A549 (cell line): Measurements from ENCODE around the gene TASOR. TPM values are rescaled to one million over a fixed set of nuclear protein-coding genes. Genes with fewer than 3 reads are reported as not detected.

Source experiments
- ATAC-seq, 2 experiments: fragments of 200-7000 bp in 1 of 2; fragments of >200 bp in 1 of 2; cut with Nextera tagmentation in 1 of 2; cut with Tn5 transposase in 1 of 2; 3 replicates each; pipeline versions ENCODE4 v1.8.0 to v1.9.1; 2018 to 2020; ENCODE audit warnings: mild to moderate bottlenecking in 1 of 2, moderate library complexity in 1 of 2
- CTCF ChIA-PET: fragments of 300-600 bp; sonication (Branson Sonifier 250); formaldehyde crosslinking; extraction: SDS; loops from one replicate; lab custom pipeline; 2021; ENCODE audit warnings: antibody characterized with exemption, inconsistent platforms; lab: Yijun Ruan, JAX
- POLR2A ChIA-PET: fragments of 350-600 bp; formaldehyde crosslinking; extraction: SDS; loops from one replicate; lab custom pipeline; 2021; ENCODE audit warnings: antibody characterized with exemption, inconsistent platforms; lab: Yijun Ruan, JAX
- DNase-seq, 2 experiments: peaks; one replicate each; pipeline versions ENCODE4 v3.0.0 to v3.0.0-alpha.2; 2011 to 2016; ENCODE audit warnings: low read depth in 1 of 2, low spot score in 1 of 2
- FAIRE-seq: peaks from 2 replicates; lab custom pipeline; 2011; peaks lifted over from hg19 to GRCh38; lab: Jason Lieb, UNC
- H3K27ac ChIP-seq, 2 experiments: fragments of >200 bp; sonication (Bioruptor Twin); formaldehyde crosslinking; 3 replicates each; pipeline ENCODE4 v1.5.1; 2016 to 2017
- H3K4me1 ChIP-seq: fragments of >200 bp; sonication (Bioruptor Twin); formaldehyde crosslinking; 3 replicates; pipeline ENCODE4 v1.6.1; 2016
- H3K4me2 ChIP-seq: fragments of >200 bp; sonication (Bioruptor Twin); formaldehyde crosslinking; 3 replicates; pipeline ENCODE4 v1.6.1; 2016
- H3K4me3 ChIP-seq: fragments of >200 bp; sonication (Bioruptor Twin); formaldehyde crosslinking; 3 replicates; pipeline ENCODE4 v1.5.1; 2016
- H3K9me3 ChIP-seq: fragments of >200 bp; sonication (Bioruptor Twin); formaldehyde crosslinking; 3 replicates; pipeline ENCODE4 v1.6.1; 2016
- ATOH8 ChIP-seq: fragments of 250-450 bp; sonication (Bioruptor Pico); IDR thresholded peaks from 2 replicates; pipeline ENCODE4 v1.5.0; 2020; ENCODE audit warnings: low read depth, mild to moderate bottlenecking, moderate library complexity
- CBX2 ChIP-seq: fragments of 200-600 bp; sonication (generic); IDR thresholded peaks from 2 replicates; pipeline ENCODE4 v1.6.1; 2016; ENCODE audit warnings: low read depth, mild to moderate bottlenecking, borderline replicate concordance
- CEBPB ChIP-seq, 2 experiments: fragments of >200 bp in 1 of 2; sonication (Bioruptor Twin) in 1 of 2; formaldehyde crosslinking in 1 of 2; IDR thresholded peaks; 2 replicates each; pipeline ENCODE4 v1.6.1; 2012 to 2016
- CTCF ChIP-seq: fragments of >200 bp; sonication (Bioruptor Twin); formaldehyde crosslinking; IDR thresholded peaks from 3 replicates; pipeline ENCODE4 v1.5.1; 2016
- EP300 ChIP-seq, 2 experiments: fragments of >200 bp; sonication (Bioruptor Twin); formaldehyde crosslinking; IDR thresholded peaks; 2 replicates in 1 of 2; 3 replicates in 1 of 2; pipeline ENCODE4 v1.6.1; 2016 to 2017
- FOSB ChIP-seq: fragments of 250-450 bp; sonication (Bioruptor Pico); IDR thresholded peaks from 2 replicates; pipeline ENCODE4 v1.5.0; 2020; ENCODE audit warnings: mild to moderate bottlenecking, moderate library complexity
- FOXS1 ChIP-seq: fragments of 250-450 bp; sonication (Bioruptor Pico); IDR thresholded peaks from 2 replicates; pipeline ENCODE4 v1.5.0; 2020; ENCODE audit warnings: mild to moderate bottlenecking, moderate library complexity
- GATA3 ChIP-seq: IDR thresholded peaks from 2 replicates; pipeline ENCODE4 v1.6.1; 2012; ENCODE audit warnings: borderline replicate concordance
- HEYL ChIP-seq: fragments of 250-450 bp; sonication (Bioruptor Pico); IDR thresholded peaks from 2 replicates; pipeline ENCODE4 v1.8.0; 2021; ENCODE audit warnings: mild to moderate bottlenecking, moderate library complexity
- HOXB13 ChIP-seq: fragments of 250-450 bp; sonication (Bioruptor Pico); IDR thresholded peaks from 2 replicates; pipeline ENCODE4 v1.5.0; 2020; ENCODE audit warnings: low read depth, mild to moderate bottlenecking, moderate library complexity
- JUNB ChIP-seq: fragments of >200 bp; sonication (Bioruptor Twin); formaldehyde crosslinking; IDR thresholded peaks from 2 replicates; pipeline ENCODE4 v1.6.1; 2016
- KDM1A ChIP-seq: fragments of 200-600 bp; sonication (generic); IDR thresholded peaks from 2 replicates; pipeline ENCODE4 v1.6.1; 2016; ENCODE audit warnings: low read depth, mild to moderate bottlenecking
- MAFK ChIP-seq: fragments of 450-650 bp; IDR thresholded peaks from 2 replicates; pipeline ENCODE4 v1.6.1; 2014; ENCODE audit not compliant: partially characterized antibody
- MAZ ChIP-seq: fragments of 150-350 bp; IDR thresholded peaks from 2 replicates; pipeline ENCODE4 v1.6.1; 2014; ENCODE audit warnings: antibody characterized with exemption, low read depth, low read length, borderline replicate concordance
- MYC ChIP-seq: IDR thresholded peaks from 2 replicates; pipeline ENCODE4 v1.6.1; 2012; ENCODE audit warnings: mild to moderate bottlenecking, inconsistent platforms, low read length, improper control_type of control experiment, borderline replicate concordance
- NPAS2 ChIP-seq: fragments of 250-450 bp; sonication (Bioruptor Pico); IDR thresholded peaks from 2 replicates; pipeline ENCODE4 v1.8.0; 2022; ENCODE audit warnings: mild to moderate bottlenecking, moderate library complexity, borderline replicate concordance
- PHF8 ChIP-seq: fragments of 200-600 bp; sonication (generic); IDR thresholded peaks from 2 replicates; pipeline ENCODE4 v1.6.1; 2016; ENCODE audit warnings: low read depth, mild to moderate bottlenecking, antibody characterized with exemption, moderate library complexity, borderline replicate concordance
- RFX5 ChIP-seq: fragments of 450-650 bp; IDR thresholded peaks from 2 replicates; pipeline ENCODE4 v1.7.1; 2014; ENCODE audit warnings: antibody characterized with exemption, mild to moderate bottlenecking, moderate library complexity
- RNF2 ChIP-seq: fragments of 200-600 bp; sonication (generic); IDR thresholded peaks from 2 replicates; pipeline ENCODE4 v1.6.1; 2016; ENCODE audit warnings: low read depth, mild to moderate bottlenecking, antibody characterized with exemption, moderate library complexity, borderline replicate concordance
- SREBF2 ChIP-seq: fragments of 450-650 bp; IDR thresholded peaks from 2 replicates; pipeline ENCODE4 v1.6.1; 2014; ENCODE audit warnings: mild to moderate bottlenecking, moderate library complexity
- TFCP2L1 ChIP-seq: fragments of 250-450 bp; sonication (Bioruptor Pico); IDR thresholded peaks from 2 replicates; pipeline ENCODE4 v1.5.0; 2021; ENCODE audit warnings: mild to moderate bottlenecking
- TP53 ChIP-seq: fragments of 250-450 bp; sonication (Bioruptor Pico); IDR thresholded peaks from 2 replicates; pipeline ENCODE4 v1.5.0; 2021; ENCODE audit warnings: mild to moderate bottlenecking, moderate library complexity
- ZC3H11A ChIP-seq: fragments of 450-650 bp; IDR thresholded peaks from 2 replicates; pipeline ENCODE4 v1.6.1; 2014; ENCODE audit warnings: antibody characterized with exemption, mild to moderate bottlenecking
- ZNF302 ChIP-seq: fragments of 250-450 bp; sonication (Bioruptor Pico); IDR thresholded peaks from 2 replicates; pipeline ENCODE4 v1.9.0; 2021; ENCODE audit warnings: inconsistent platforms, mild to moderate bottlenecking, moderate library complexity
- ZSCAN20 ChIP-seq: fragments of 250-450 bp; sonication (Bioruptor Pico); IDR thresholded peaks from 2 replicates; pipeline ENCODE4 v1.8.0; 2022; ENCODE audit warnings: mild to moderate bottlenecking, moderate library complexity
- WGBS: methylation state at CpG from one replicate; pipeline ENCODE4 v1.1.6; 2017; ENCODE audit errors: missing lambda C conversion rate; 5-methylcytosine and 5-hydroxymethylcytosine counted together
- polyA plus RNA-seq, 4 experiments: library from polyadenylated mRNA; depleted of rRNA in 3 of 4; stranded (reverse); fragments of >200 nt; fragmentation: RNase III in 1 of 4; extraction: RNeasy Plus Mini Kit Qiagen cat#74134 plus additional on column Dnase treatment in 1 of 4; gene quantifications; 2 replicates in 3 of 4; 3 replicates in 1 of 4; pipeline ENCODE4 v1.2.3, GENCODE V29; 2011 to 2017
- TF ChIP-seq, protein P1 (sequence below): IDR thresholded peaks from 2 replicates; pipeline ENCODE4 v1.6.1; 2012
- TF ChIP-seq, protein P2 (sequence below): fragments of 450-650 bp; IDR thresholded peaks from 2 replicates; pipeline ENCODE4 v1.6.1; 2014; ENCODE audit warnings: antibody characterized with exemption
- TF ChIP-seq, protein P3 (sequence below): fragments of >200 bp; sonication (Bioruptor Twin); formaldehyde crosslinking; IDR thresholded peaks from 2 replicates; pipeline ENCODE4 v1.6.1; 2016
- TF ChIP-seq, protein P4 (sequence below): IDR thresholded peaks from 2 replicates; pipeline ENCODE4 v1.6.1; 2012; ENCODE audit warnings: low read depth, borderline replicate concordance

Gene TASOR
- polyA plus RNA-seq, 2 of the 4 experiments (the other 2 are of a cell fraction) = 33.5 to 49.0 TPM

GRCh38 chr3:56732109-56732508 is 49.0 kb upstream of the TASOR start:
- CTCF ChIA-PET = no interaction called here
- FAIRE-seq (no peak), ATAC-seq (no peak), DNase-seq (no peak)
- H3K9me3 ChIP-seq = no peaks in the 10 kb centered on the region
- H3K27ac ChIP-seq = no peak overlapping the region
- H3K4me1 ChIP-seq = no peaks in the 10 kb centered on the region
- TF ChIP-seq, protein P1, sequence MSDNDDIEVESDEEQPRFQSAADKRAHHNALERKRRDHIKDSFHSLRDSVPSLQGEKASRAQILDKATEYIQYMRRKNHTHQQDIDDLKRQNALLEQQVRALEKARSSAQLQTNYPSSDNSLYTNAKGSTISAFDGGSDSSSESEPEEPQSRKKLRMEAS = no peak
- TF ChIP-seq SREBF2 (no peak), MYC (no peak), RNF2 (no peak), MAFK (no peak), FOSB (CRISPR knock-in tag) (no peak), NPAS2 (no peak), EP300 (IDR thresholded peaks at IDR 0.05) (no peak), RFX5 (no peak), ZNF302 (CRISPR knock-in tag) (no peak), GATA3 (no peak), TFCP2L1 (CRISPR knock-in tag) (no peak), ZC3H11A (no peak), KDM1A (no peak), MAZ (no peak), CEBPB (IDR thresholded peaks at IDR 0.05) (no peak), CTCF (no peak), TP53 (CRISPR knock-in tag) (no peak)
- TF ChIP-seq, protein P2, sequence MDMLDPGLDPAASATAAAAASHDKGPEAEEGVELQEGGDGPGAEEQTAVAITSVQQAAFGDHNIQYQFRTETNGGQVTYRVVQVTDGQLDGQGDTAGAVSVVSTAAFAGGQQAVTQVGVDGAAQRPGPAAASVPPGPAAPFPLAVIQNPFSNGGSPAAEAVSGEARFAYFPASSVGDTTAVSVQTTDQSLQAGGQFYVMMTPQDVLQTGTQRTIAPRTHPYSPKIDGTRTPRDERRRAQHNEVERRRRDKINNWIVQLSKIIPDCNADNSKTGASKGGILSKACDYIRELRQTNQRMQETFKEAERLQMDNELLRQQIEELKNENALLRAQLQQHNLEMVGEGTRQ = no peak
- TF ChIP-seq, protein P3, sequence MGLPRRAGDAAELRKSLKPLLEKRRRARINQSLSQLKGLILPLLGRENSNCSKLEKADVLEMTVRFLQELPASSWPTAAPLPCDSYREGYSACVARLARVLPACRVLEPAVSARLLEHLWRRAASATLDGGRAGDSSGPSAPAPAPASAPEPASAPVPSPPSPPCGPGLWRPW = no peak
- H3K4me3 ChIP-seq = no peak overlapping the region
- H3K4me2 ChIP-seq = no peak overlapping the region
- POLR2A ChIA-PET = no interaction called here
- WGBS = 92% methylated on average over 8 of the region's 8 CpGs

DNA sequence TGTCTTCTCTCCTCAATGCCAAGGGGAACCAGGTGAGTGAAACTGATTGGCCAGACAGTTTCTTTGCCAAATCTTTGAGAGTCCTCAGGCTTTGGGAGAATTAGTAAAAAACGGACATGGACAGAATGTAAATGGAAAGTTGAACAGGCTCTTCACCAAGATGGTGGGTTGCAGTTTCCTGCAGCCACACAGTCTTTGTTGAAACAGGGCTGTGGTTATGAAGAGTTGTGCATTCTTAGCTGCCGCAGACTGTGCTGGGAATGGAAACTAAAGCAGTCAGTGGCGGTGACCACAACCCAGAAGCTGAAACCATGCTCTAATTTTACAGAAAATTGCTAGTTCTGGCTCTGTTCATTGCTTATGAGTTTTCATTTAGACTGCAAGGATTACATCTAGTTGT is 42.1 kb upstream of the TASOR start:
- no peak for FAIRE-seq
- no peak for TF ChIP-seq PHF8
- TF ChIP-seq SREBF2 = no peak
- no peak for TF ChIP-seq CTCF
- TF ChIP-seq, protein P4, sequence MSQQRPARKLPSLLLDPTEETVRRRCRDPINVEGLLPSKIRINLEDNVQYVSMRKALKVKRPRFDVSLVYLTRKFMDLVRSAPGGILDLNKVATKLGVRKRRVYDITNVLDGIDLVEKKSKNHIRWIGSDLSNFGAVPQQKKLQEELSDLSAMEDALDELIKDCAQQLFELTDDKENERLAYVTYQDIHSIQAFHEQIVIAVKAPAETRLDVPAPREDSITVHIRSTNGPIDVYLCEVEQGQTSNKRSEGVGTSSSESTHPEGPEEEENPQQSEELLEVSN = no peak
- no peak for TF ChIP-seq ZSCAN20 (CRISPR knock-in tag)
- no peak for TF ChIP-seq HEYL (CRISPR knock-in tag)
- no peak for TF ChIP-seq JUNB
- no peak for TF ChIP-seq ZNF302 (CRISPR knock-in tag)
- TF ChIP-seq CBX2 = no peak
- TF ChIP-seq, protein P2 = no peak
- TF ChIP-seq, protein P3 = no peak
- TF ChIP-seq FOXS1 (CRISPR knock-in tag) = no peak
- TF ChIP-seq HOXB13 (CRISPR knock-in tag) = no peak
- TF ChIP-seq FOSB (CRISPR knock-in tag) = no peak
- TF ChIP-seq ZC3H11A = no peak
- no peak for TF ChIP-seq ATOH8 (CRISPR knock-in tag)
- TF ChIP-seq, all 56 proteins: peak for 0
- CTCF ChIA-PET = interaction anchor here (1.0 to 1.2 kb wide), 2 partner anchors 74 to 264 kb away, joined by 3 to 4 read pairs; no protein-coding TSS in a partner anchor

More for the DNA sequence above, 42.1 kb upstream of the TASOR start:
- 91% methylated on average over 3 of the region's 3 CpGs for WGBS
- POLR2A ChIA-PET = no interaction called here
- Histone ChIP-seq H3K9me3 (no peaks in the 10 kb centered on the region), H3K27ac (no peak overlapping the region), H3K4me3 (no peak overlapping the region), H3K4me1 (no peaks in the 10 kb centered on the region), H3K4me2 (no peak overlapping the region)
- no peak for DNase-seq
- no peak for ATAC-seq
